ENCODE data around the gene WDR4. TPM values are rescaled to one million over a fixed set of nuclear protein-coding genes. Genes with fewer than 3 reads are reported as not detected.

WDR4 gene
- total RNA-seq, 4 donors from 2014 or later, result 13.0 to 30.6 (median 17.4) TPM

GRCh38 chr21:42855171-42855936 lies 24.0 kb downstream of the WDR4 start:
- Histone ChIP-seq H3K9me3 (no peaks in the 10 kb centered on the region), H3K27me3 (no peaks in the 10 kb centered on the region), H3K4me3 (no peak overlapping the region), H3K4me1 (no peaks in the 10 kb centered on the region), H3K36me3 (peaks cover 2 to 100% (median 24%) of the 10 kb centered on the region in 3 donors), H3K27ac (no peak overlapping the region)
- DNase-seq (ENCODE audit: low spot score in 2 of 2), result no peak
- no peak for TF ChIP-seq EP300 (IDR thresholded peaks at IDR 0.05)
- no peak for TF ChIP-seq POLR2A (IDR thresholded peaks at IDR 0.05)
- TF ChIP-seq, protein P1, sequence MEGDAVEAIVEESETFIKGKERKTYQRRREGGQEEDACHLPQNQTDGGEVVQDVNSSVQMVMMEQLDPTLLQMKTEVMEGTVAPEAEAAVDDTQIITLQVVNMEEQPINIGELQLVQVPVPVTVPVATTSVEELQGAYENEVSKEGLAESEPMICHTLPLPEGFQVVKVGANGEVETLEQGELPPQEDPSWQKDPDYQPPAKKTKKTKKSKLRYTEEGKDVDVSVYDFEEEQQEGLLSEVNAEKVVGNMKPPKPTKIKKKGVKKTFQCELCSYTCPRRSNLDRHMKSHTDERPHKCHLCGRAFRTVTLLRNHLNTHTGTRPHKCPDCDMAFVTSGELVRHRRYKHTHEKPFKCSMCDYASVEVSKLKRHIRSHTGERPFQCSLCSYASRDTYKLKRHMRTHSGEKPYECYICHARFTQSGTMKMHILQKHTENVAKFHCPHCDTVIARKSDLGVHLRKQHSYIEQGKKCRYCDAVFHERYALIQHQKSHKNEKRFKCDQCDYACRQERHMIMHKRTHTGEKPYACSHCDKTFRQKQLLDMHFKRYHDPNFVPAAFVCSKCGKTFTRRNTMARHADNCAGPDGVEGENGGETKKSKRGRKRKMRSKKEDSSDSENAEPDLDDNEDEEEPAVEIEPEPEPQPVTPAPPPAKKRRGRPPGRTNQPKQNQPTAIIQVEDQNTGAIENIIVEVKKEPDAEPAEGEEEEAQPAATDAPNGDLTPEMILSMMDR (IDR thresholded peaks at IDR 0.05), result no peak
- 88 to 91% methylated on average over 17 to 18 of the region's 19 CpGs for WGBS, 2 donors

GRCh38 chr21:42854246-42855010 lies 24.9 kb downstream of the WDR4 start:
- DNase-seq (ENCODE audit: low spot score in 2 of 2), result no peak
- WGBS, 2 donors, result 93 to 98% methylated on average over 23 to 28 of the region's 28 CpGs
- TF ChIP-seq, protein P1 (IDR thresholded peaks at IDR 0.05), result no peak
- TF ChIP-seq EP300 (IDR thresholded peaks at IDR 0.05) (no peak), POLR2A (IDR thresholded peaks at IDR 0.05) (no peak)
- H3K27me3 ChIP-seq, result no peaks in the 10 kb centered on the region
- H3K9me3 ChIP-seq, result no peaks in the 10 kb centered on the region
- H3K36me3 ChIP-seq, result peaks cover 2 to 100% (median 33%) of the 10 kb centered on the region in 3 donors
- H3K4me1 ChIP-seq, result no peaks in the 10 kb centered on the region
- no peak overlapping the region for H3K4me3 ChIP-seq
- H3K27ac ChIP-seq, result no peak overlapping the region

DNA sequence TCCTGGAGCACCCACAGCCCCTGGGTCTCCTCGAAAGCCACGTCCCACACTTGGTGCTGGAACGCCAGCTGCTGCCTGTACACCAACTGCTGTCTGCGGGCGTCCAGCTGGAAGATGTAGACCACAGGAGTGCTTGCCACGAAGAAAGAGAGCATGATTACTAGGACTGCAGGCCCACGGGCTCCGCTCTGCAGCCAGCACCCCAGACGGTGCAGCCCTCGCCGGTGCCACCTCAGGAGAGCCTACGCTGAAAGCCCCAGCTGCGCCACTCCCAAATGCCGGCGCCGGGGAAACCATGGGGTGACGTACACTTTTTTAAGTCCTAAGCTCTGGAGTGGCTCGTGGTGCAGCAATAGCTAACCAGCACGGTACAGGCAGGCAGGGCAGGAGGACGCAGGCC lies 25.7 kb downstream of the WDR4 start:
- Histone ChIP-seq H3K27ac (no peak overlapping the region), H3K4me3 (no peak overlapping the region), H3K36me3 (peaks cover 2 to 100% (median 36%) of the 10 kb centered on the region in 3 donors), H3K4me1 (no peaks in the 10 kb centered on the region), H3K9me3 (no peaks in the 10 kb centered on the region), H3K27me3 (no peaks in the 10 kb centered on the region)
- TF ChIP-seq EP300 (IDR thresholded peaks at IDR 0.05), result no peak
- TF ChIP-seq, protein P1 (IDR thresholded peaks at IDR 0.05), result no peak
- no peak for TF ChIP-seq POLR2A (IDR thresholded peaks at IDR 0.05)
- DNase-seq (ENCODE audit: low spot score in 2 of 2), result no peak
- 97 to 98% methylated on average over 14 to 20 of the region's 20 CpGs for WGBS, 2 donors

- H3K9me3 ChIP-seq, result no peaks in the 10 kb centered on the region
Observed at GRCh38 chr21:42852925-42853570, 26.3 kb downstream of the WDR4 start.

More at GRCh38 chr21:42852925-42853570, 26.3 kb downstream of the WDR4 start:
- TF ChIP-seq EP300 (IDR thresholded peaks at IDR 0.05) (no peak), POLR2A (IDR thresholded peaks at IDR 0.05) (no peak)
- TF ChIP-seq, protein P1 (IDR thresholded peaks at IDR 0.05), result no peak
- Histone ChIP-seq H3K27me3 (no peaks in the 10 kb centered on the region), H3K4me3 (no peak overlapping the region), H3K27ac (no peak overlapping the region), H3K4me1 (no peaks in the 10 kb centered on the region), H3K36me3 (peaks cover 2 to 97% (median 36%) of the 10 kb centered on the region in 3 donors)
- no peak for DNase-seq (ENCODE audit: low spot score in 2 of 2)
- 97 to 98% methylated on average over 19 to 20 of the region's 20 CpGs for WGBS, 2 donors
